Uterus (tissue), 4 donors: ENCODE results near the gene ZDHHC14. TPM values are rescaled to one million over a fixed set of nuclear protein-coding genes. Genes with fewer than 3 reads are reported as not detected.
"Not testable (repeated sequence)": the region's sequence is repeated elsewhere in the genome, so short reads cannot be mapped to it uniquely, and the experiment has no call there.

Source experiments
- DNase-seq, 2 donors: peaks; one replicate each; pipeline ENCODE4 v3.0.0-alpha.2; 2019 to 2020
- H3K27ac ChIP-seq, 2 donors: fragments of 200-600 bp; sonication (generic); 1 replicate in 1 of 2; 2 replicates in 1 of 2; pipeline ENCODE4 v1.5.1; 2016 to 2018
- H3K27me3 ChIP-seq, 2 donors: fragments of 200-600 bp; sonication (generic); one replicate each; pipeline ENCODE4 v1.5.1; 2018 to 2019; ENCODE audit warnings: control low read depth in 1 of 2
- H3K36me3 ChIP-seq, 2 donors: fragments of 200-600 bp; sonication (generic); one replicate each; pipeline ENCODE4 v1.5.1; 2019; ENCODE audit warnings: control low read depth in 1 of 2
- H3K4me1 ChIP-seq, 2 donors: fragments of 200-600 bp; sonication (generic); one replicate each; pipeline ENCODE4 v1.5.1; 2018 to 2019; ENCODE audit warnings: control low read depth in 1 of 2
- H3K4me3 ChIP-seq, 2 donors: fragments of 200-600 bp; sonication (generic); 1 replicate in 1 of 2; 2 replicates in 1 of 2; pipeline ENCODE4 v1.5.1; 2018 to 2019; ENCODE audit warnings: mild to moderate bottlenecking in 1 of 2
- H3K9me3 ChIP-seq, 2 donors: fragments of 200-600 bp; sonication (generic); one replicate each; pipeline ENCODE4 v1.5.1; 2019; ENCODE audit warnings: control low read depth in 1 of 2
- POLR2A ChIP-seq, 2 donors: fragments of 450-650 bp; IDR thresholded peaks; one replicate each; pipeline ENCODE4 v1.6.1; 2016; ENCODE audit warnings: antibody characterized with exemption in 2 of 2, mild to moderate bottlenecking in 1 of 2, moderate library complexity in 1 of 2
- intact Hi-C: fragments of 100-400 bp; cut with DNase I; formaldehyde crosslinking; loops from one replicate; pipeline ENCODE4 v1.15.1; 2023; ENCODE audit warnings: low total_unique reads
- total RNA-seq, 4 donors: library from RNA; depleted of rRNA in 3 of 4; stranded (reverse); fragments of >200 nt in 3 of 4; gene quantifications; one replicate each; pipeline versions ENCODE4 v1.1.0 to v1.2.4, GENCODE V29; 2014 to 2023
- TF ChIP-seq, protein P1 (sequence below), 4 experiments: fragments of 200-600 bp in 2 of 4; fragments of 450-650 bp in 2 of 4; sonication (generic) in 2 of 4; IDR thresholded peaks; one replicate each; pipeline ENCODE4 v1.5.1; 2016 to 2019; ENCODE audit warnings: antibody characterized with exemption in 4 of 4, mild to moderate bottlenecking in 2 of 4, moderate library complexity in 1 of 4
- donor health status: DM: yes; HTN: yes; CAD: no.

Gene ZDHHC14
- total RNA-seq, 4 donors from 2014 or later = 5.6 to 28.3 (median 12.9) TPM

GRCh38 chr6:157402996-157403685 lies 22.2 kb downstream of the ZDHHC14 start:
- DNase-seq = no peak
- TF ChIP-seq, protein P1, sequence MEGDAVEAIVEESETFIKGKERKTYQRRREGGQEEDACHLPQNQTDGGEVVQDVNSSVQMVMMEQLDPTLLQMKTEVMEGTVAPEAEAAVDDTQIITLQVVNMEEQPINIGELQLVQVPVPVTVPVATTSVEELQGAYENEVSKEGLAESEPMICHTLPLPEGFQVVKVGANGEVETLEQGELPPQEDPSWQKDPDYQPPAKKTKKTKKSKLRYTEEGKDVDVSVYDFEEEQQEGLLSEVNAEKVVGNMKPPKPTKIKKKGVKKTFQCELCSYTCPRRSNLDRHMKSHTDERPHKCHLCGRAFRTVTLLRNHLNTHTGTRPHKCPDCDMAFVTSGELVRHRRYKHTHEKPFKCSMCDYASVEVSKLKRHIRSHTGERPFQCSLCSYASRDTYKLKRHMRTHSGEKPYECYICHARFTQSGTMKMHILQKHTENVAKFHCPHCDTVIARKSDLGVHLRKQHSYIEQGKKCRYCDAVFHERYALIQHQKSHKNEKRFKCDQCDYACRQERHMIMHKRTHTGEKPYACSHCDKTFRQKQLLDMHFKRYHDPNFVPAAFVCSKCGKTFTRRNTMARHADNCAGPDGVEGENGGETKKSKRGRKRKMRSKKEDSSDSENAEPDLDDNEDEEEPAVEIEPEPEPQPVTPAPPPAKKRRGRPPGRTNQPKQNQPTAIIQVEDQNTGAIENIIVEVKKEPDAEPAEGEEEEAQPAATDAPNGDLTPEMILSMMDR (IDR thresholded peaks at IDR 0.05) = no peak
- no peak for TF ChIP-seq POLR2A (IDR thresholded peaks at IDR 0.05)
- H3K36me3 ChIP-seq = no peaks in the 10 kb centered on the region
- no peaks in the 10 kb centered on the region for H3K27me3 ChIP-seq
- intact Hi-C loops = no loop called here
- H3K4me3 ChIP-seq = no peak overlapping the region
- H3K27ac ChIP-seq = no peak overlapping the region
- H3K9me3 ChIP-seq = no peaks in the 10 kb centered on the region
- no peaks in the 10 kb centered on the region for H3K4me1 ChIP-seq

GRCh38 chr6:157403686-157404051 lies 22.7 kb downstream of the ZDHHC14 start:
- H3K4me1 ChIP-seq = no peaks in the 10 kb centered on the region
- no peak overlapping the region for H3K27ac ChIP-seq
- DNase-seq = no peak
- H3K27me3 ChIP-seq = no peaks in the 10 kb centered on the region
- no peak overlapping the region for H3K4me3 ChIP-seq
- intact Hi-C loops = no loop called here
- no peaks in the 10 kb centered on the region for H3K9me3 ChIP-seq
- no peaks in the 10 kb centered on the region for H3K36me3 ChIP-seq
- TF ChIP-seq, protein P1 (IDR thresholded peaks at IDR 0.05) = no peak
- no peak for TF ChIP-seq POLR2A (IDR thresholded peaks at IDR 0.05)

DNA sequence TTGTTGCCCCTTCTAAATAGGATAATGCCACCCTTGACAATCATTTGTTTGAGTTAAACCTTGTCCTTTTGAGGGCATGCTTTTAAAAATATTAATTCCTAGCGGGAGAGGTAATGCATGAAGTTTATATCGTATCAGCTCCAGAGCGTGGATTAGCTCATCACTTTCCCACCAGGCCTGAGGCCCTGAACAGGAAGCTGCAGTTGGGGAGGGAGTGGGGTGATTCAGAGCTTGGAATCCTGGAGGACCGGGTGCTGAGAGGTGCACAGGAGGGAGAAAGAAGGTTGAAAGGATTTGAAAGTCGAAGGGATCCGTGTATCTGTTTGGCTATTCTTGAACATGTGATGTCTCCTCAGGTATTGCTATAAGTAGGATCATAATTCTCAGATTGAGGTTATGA lies 25.0 kb downstream of the ZDHHC14 start:
- peak; percentile 53 to 68 for DNase-seq
- no peaks in the 10 kb centered on the region for H3K27me3 ChIP-seq
- no peaks in the 10 kb centered on the region for H3K9me3 ChIP-seq
- no peaks in the 10 kb centered on the region for H3K36me3 ChIP-seq
- H3K27ac ChIP-seq = peak overlapping the region; percentile 50 to 69
- H3K4me3 ChIP-seq = no peak overlapping the region
- TF ChIP-seq, protein P1 (IDR thresholded peaks at IDR 0.05) = no peak
- TF ChIP-seq POLR2A (IDR thresholded peaks at IDR 0.05) = no peak
- H3K4me1 ChIP-seq = no peaks in the 10 kb centered on the region
- intact Hi-C loops = no loop called here

- DNase-seq = no peak
- H3K4me3 ChIP-seq = no peak overlapping the region
- TF ChIP-seq, protein P1 (IDR thresholded peaks at IDR 0.05) = no peak
- TF ChIP-seq POLR2A (IDR thresholded peaks at IDR 0.05) = no peak
- no peaks in the 10 kb centered on the region for H3K4me1 ChIP-seq
- no peaks in the 10 kb centered on the region for H3K27me3 ChIP-seq
- no peaks in the 10 kb centered on the region for H3K36me3 ChIP-seq
- H3K9me3 ChIP-seq = no peaks in the 10 kb centered on the region
- intact Hi-C loops = no loop called here
- peak overlapping the region; percentile 50 to 57 for H3K27ac ChIP-seq
Observed at GRCh38 chr6:157406661-157407060, 25.7 kb downstream of the ZDHHC14 start.

DNA sequence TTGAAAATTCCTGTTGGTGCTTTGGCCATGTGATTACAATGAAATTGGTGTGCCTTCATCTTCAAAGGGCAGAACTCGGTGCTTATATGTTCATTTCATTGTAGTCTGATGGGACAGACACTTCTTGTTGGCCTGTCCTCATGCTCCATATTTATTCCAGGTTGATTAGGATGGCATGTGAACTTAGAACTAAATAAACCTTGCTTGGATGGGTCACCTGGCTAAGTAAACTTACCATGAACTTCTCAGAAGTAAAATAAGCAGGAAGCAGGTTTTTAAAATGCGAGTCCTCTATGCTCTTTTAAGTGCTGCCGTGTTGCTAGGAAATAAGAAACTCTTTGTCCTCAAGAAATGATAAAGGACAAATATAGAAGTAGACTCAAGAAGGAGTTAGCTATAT lies 26.7 kb downstream of the ZDHHC14 start:
- Histone ChIP-seq H3K27ac (peak overlapping the region in 1 of 2 donors; percentile 50), H3K36me3 (no peaks in the 10 kb centered on the region), H3K9me3 (no peaks in the 10 kb centered on the region), H3K4me3 (no peak overlapping the region), H3K4me1 (no peaks in the 10 kb centered on the region), H3K27me3 (no peaks in the 10 kb centered on the region)
- DNase-seq = no peak
- TF ChIP-seq, protein P1 (IDR thresholded peaks at IDR 0.05) = no peak
- TF ChIP-seq POLR2A (IDR thresholded peaks at IDR 0.05) = no peak
- intact Hi-C loops = no loop called here

GRCh38 chr6:157408427-157408826 lies 27.4 kb downstream of the ZDHHC14 start:
- H3K36me3 ChIP-seq, H3K9me3 ChIP-seq, H3K27me3 ChIP-seq, H3K4me1 ChIP-seq, intact Hi-C loops, H3K4me3 ChIP-seq, DNase-seq, H3K27ac ChIP-seq: not testable (repeated sequence)
